Esophagus squamous epithelium (tissue), 5 donors: Measurements from ENCODE around the gene RYR3. TPM values are rescaled to one million over a fixed set of nuclear protein-coding genes. Genes with fewer than 3 reads are reported as not detected.

Experiments
- DNase-seq: peaks from one replicate; lab custom pipeline; 2025; lab: John Stamatoyannopoulos, UW
- H3K27ac ChIP-seq, 4 donors: fragments of 200-600 bp; sonication (generic); one replicate each; pipeline ENCODE4 v1.5.1; 2016 to 2019; ENCODE audit warnings: mild to moderate bottlenecking in 1 of 4
- H3K27me3 ChIP-seq, 4 donors: fragments of 200-600 bp; sonication (generic); 1 replicate in 3 of 4; 2 replicates in 1 of 4; pipeline versions ENCODE4 v1.5.1 to v1.6.0; 2017 to 2021; ENCODE audit warnings: antibody characterized with exemption in 1 of 4
- H3K36me3 ChIP-seq, 3 donors: fragments of 200-600 bp; sonication (generic); one replicate each; pipeline ENCODE4 v1.5.1; 2016 to 2019
- H3K4me1 ChIP-seq, 3 donors: fragments of 200-600 bp; sonication (generic); one replicate each; pipeline ENCODE4 v1.5.1; 2017 to 2019
- H3K4me3 ChIP-seq, 4 donors: fragments of 200-600 bp; sonication (generic); 1 replicate in 3 of 4; 2 replicates in 1 of 4; pipeline ENCODE4 v1.5.1; 2016 to 2019; ENCODE audit warnings: mild to moderate bottlenecking in 2 of 4, moderate library complexity in 1 of 4
- H3K9me3 ChIP-seq, 3 donors: fragments of 200-600 bp; sonication (generic); one replicate each; pipeline ENCODE4 v1.5.1; 2016 to 2019
- CTCF ChIP-seq, 6 experiments: fragments of 450-650 bp in 4 of 6; fragments of 200-600 bp in 2 of 6; sonication (generic) in 2 of 6; IDR thresholded peaks; one replicate each; pipeline ENCODE4 v1.5.1; 2016 to 2019; ENCODE audit warnings: antibody characterized with exemption in 6 of 6, mild to moderate bottlenecking in 4 of 6, moderate library complexity in 4 of 6
- POLR2A ChIP-seq, 4 donors: fragments of 450-650 bp; IDR thresholded peaks; one replicate each; pipeline ENCODE4 v1.6.1; 2017; ENCODE audit warnings: antibody characterized with exemption in 4 of 4, mild to moderate bottlenecking in 4 of 4, moderate library complexity in 3 of 4
- WGBS, 2 donors: methylation state at CpG; one replicate each; pipeline ENCODE4 v1.1.5; 2018; 5-methylcytosine and 5-hydroxymethylcytosine counted together
- intact Hi-C: fragments of 100-400 bp; cut with DNase I; formaldehyde crosslinking; loops from one replicate; pipeline ENCODE4 v1.15.0; 2022
- total RNA-seq, 4 donors: library from RNA; depleted of rRNA; stranded (reverse); fragments of >200 nt; gene quantifications; one replicate each; pipeline ENCODE4 v1.1.0, GENCODE V29; 2016
- donor health status: DM: yes; HTN: yes; CAD: no.

Gene RYR3
- total RNA-seq, 4 donors from 2014 or later: 0.15 to 4.2 (median 0.43) TPM

- intact Hi-C loops: no loop called here
- H3K27ac ChIP-seq: no peak overlapping the region
- no peak overlapping the region for H3K4me3 ChIP-seq
- no peaks in the 10 kb centered on the region for H3K36me3 ChIP-seq
- no peak for DNase-seq
- no peaks in the 10 kb centered on the region for H3K9me3 ChIP-seq
- TF ChIP-seq POLR2A (IDR thresholded peaks at IDR 0.05) (no peak), CTCF (IDR thresholded peaks at IDR 0.05) (no peak)
- H3K4me1 ChIP-seq: no peaks in the 10 kb centered on the region
- WGBS, 2 donors: 79 to 85% methylated on average over 1 of the region's 1 CpG
- H3K27me3 ChIP-seq: peaks cover 0 to 3% (median 0%) of the 10 kb centered on the region in 4 donors
Measured at GRCh38 chr15:33753012-33753411, 442.2 kb downstream of the RYR3 start.

- peaks cover 0 to 3% (median 0%) of the 10 kb centered on the region in 4 donors for H3K27me3 ChIP-seq
- WGBS, 2 donors: 76 to 82% methylated on average over 3 of the region's 3 CpGs
- H3K27ac ChIP-seq: no peak overlapping the region
- no peak overlapping the region for H3K4me3 ChIP-seq
- intact Hi-C loops: no loop called here
- no peak for DNase-seq
- no peaks in the 10 kb centered on the region for H3K4me1 ChIP-seq
- no peak for TF ChIP-seq POLR2A (IDR thresholded peaks at IDR 0.05)
- no peak for TF ChIP-seq CTCF (IDR thresholded peaks at IDR 0.05)
- H3K36me3 ChIP-seq: no peaks in the 10 kb centered on the region
- H3K9me3 ChIP-seq: no peaks in the 10 kb centered on the region
Measured at GRCh38 chr15:33754242-33754641, 443.5 kb downstream of the RYR3 start.

GRCh38 chr15:33756961-33757360 lies 446.2 kb downstream of the RYR3 start:
- H3K9me3 ChIP-seq: no peaks in the 10 kb centered on the region
- no peak for DNase-seq

GRCh38 chr15:33757516-33758232 lies 446.9 kb downstream of the RYR3 start:
- intact Hi-C loops: no loop called here
- WGBS, 2 donors: 80 to 86% methylated on average over 9 to 10 of the region's 13 CpGs
- Histone ChIP-seq H3K9me3 (no peaks in the 10 kb centered on the region), H3K27me3 (peaks cover 0 to 3% (median 0%) of the 10 kb centered on the region in 4 donors), H3K4me1 (no peaks in the 10 kb centered on the region), H3K36me3 (no peaks in the 10 kb centered on the region), H3K27ac (no peak overlapping the region), H3K4me3 (no peak overlapping the region)
- DNase-seq: no peak
- no peak for TF ChIP-seq CTCF (IDR thresholded peaks at IDR 0.05)

More at GRCh38 chr15:33756961-33757360, 446.2 kb downstream of the RYR3 start:
- Histone ChIP-seq H3K4me3 (no peak overlapping the region), H3K27me3 (peaks cover 0 to 3% (median 0%) of the 10 kb centered on the region in 4 donors), H3K4me1 (no peaks in the 10 kb centered on the region), H3K36me3 (no peaks in the 10 kb centered on the region), H3K27ac (no peak overlapping the region)
- no peak for TF ChIP-seq CTCF (IDR thresholded peaks at IDR 0.05)
- no peak for TF ChIP-seq POLR2A (IDR thresholded peaks at IDR 0.05)
- WGBS, 2 donors: 43 to 66% methylated on average over 4 to 5 of the region's 5 CpGs
- intact Hi-C loops: no loop called here

GRCh38 chr15:33766389-33766788 lies 455.6 kb downstream of the RYR3 start:
- Histone ChIP-seq H3K27ac (no peak overlapping the region), H3K36me3 (no peaks in the 10 kb centered on the region), H3K4me1 (no peaks in the 10 kb centered on the region), H3K27me3 (no peaks in the 10 kb centered on the region), H3K9me3 (no peaks in the 10 kb centered on the region), H3K4me3 (no peak overlapping the region)
- intact Hi-C loops: no loop called here
- WGBS, 2 donors: 66 to 76% methylated on average over 7 of the region's 7 CpGs
- DNase-seq: no peak
- TF ChIP-seq CTCF (IDR thresholded peaks at IDR 0.05) (peak in 1 of 6 experiments; percentile 24), POLR2A (IDR thresholded peaks at IDR 0.05) (no peak)
